Measurements from ENCODE around the gene WIPF1.

WIPF1 gene

DNA sequence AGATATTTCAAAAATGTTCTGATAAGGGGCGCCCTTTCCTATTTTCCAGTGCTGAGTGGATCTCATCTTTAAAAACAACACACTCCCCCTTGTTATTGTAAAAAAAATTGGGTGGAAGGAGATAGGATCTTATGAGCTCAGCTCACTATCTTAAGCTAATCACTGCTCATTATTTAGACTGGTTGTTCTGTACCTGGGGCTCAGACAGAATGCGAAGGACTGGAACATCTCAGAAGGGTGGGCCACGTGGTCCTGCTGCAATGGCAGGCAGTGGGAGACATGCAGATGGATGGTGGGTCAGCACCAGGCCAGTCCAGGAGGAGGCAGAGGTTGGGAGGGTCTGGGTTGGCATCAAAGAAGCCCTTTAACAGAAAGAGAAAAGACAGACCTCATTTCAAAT, 62.5 kb downstream of the WIPF1 start:
- no peak for DNase-seq

DNA sequence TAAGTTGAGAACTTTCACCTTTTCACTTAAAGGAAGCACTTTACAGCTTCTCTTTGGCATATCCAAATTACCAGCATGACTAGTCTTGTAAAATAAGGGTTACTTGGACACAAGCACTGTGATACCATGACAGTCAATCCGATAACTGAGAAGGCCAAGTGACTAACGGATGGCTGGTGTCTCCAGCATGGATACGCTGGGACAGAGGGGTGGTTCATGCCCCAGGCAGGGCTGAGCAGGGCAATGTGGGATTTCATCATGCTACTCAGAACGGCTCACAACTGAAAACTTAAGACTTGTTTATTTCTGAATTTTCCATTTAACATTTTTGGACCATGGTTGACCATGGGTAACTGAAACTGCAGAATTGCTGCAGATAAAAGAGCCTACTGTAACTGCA, 67.7 kb downstream of the WIPF1 start:
- no peak for DNase-seq

DNA sequence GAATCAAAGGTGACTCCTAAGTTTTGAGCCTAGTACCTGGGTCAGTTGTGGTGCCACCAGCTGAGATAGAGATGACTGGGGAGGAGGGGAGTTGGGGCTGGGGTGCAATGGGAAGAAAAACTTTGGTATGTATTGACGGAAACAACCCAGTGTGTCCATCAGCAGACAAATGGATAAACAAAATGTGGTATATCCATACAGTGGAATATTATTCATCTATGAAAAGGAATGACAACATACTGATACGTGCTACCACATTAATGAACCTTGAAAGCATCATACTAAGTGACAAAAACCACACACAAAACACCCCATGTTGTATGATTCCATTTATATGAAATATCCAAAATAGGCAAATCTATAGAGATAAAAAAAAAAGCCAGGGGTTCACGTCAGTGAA, 69.6 kb downstream of the WIPF1 start:
- DNase-seq: no peak

DNA sequence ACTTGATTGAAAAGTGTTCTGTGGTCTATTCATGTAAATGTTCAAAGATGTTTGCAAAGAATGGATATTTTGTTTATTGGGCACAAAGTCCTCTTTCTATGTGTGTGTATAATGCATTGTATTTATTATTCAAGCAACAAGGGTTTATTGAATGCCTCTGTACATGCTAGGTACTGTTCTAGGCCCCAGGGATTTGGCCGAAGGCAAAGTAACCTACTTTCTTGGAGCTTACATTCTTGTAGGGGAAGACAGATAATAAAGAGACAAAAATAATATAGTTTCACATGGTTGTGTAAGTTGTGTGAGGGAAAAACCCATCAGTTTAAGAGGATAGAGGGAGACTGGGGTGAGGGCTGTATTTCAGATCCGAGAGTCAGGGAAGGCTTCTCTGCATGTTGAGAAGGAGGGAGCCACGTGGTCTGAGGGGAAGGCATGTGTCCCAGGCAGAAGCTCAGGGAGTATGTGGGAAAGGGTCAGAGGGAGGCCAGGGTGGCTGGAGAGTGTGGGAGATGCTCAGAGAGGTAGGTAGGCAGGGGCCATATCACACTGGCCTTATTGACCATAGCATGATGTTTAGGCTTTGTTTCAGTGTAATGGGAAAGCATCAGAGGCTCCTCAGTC, 70.4 kb downstream of the WIPF1 start:
- DNase-seq: no peak

DNA sequence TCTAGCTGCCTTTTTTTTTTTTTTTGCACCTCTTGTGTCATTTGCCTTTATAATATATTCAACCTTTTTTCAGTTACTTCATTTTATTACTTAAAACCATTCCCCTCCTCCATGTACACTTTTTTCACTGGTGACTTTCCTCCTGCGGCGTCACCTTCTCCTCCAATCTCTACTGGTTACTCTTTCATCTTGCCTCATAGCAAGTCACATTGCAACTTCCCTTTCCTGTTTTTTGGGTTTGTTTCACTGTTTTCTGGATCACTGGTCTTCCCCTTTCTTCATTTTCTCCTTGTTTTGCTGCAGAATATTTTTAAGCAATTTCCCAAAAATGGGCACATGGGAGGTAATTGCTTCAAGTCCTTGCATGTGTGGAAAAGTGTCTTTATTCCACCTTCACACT, 73.1 kb downstream of the WIPF1 start:
- no peak for DNase-seq

DNA sequence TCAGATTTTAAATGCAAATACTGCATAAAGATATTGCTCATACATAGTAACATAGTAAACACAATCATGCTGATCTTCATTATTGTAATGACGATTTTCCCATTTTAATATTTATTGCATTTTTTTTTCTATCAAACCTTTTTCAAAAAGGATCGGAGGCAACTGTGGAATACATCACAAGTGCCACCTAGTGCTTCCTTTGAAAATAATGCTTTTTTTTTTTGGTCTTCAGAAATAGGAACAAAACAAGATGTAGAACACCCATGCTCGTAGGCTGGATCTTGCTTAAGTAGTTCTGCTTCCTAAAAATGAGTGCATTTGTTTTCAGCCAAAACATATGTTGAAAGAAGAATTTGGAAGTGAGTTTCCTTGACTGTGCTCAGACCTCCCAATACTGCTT, 75.1 kb downstream of the WIPF1 start:
- no peak for DNase-seq

DNA sequence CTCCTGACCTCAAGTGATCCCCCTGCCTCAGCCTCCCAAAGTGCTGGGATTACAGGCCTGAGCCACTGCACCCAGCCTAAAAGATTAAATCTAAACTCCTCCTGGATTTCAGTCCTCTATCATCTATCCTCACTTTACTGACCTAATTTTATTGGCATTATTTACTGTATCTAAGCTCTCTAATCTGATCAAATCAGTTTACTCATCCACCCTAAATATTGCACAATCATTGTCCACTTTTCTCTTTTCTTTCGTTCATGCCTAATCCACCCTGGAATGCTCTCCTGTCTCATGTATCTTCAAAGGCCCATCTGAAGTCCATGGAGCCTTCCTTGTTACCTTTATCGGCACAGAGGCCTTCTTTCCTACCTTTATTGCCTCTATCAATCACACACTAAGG, 79.2 kb downstream of the WIPF1 start:
- DNase-seq: no peak

DNA sequence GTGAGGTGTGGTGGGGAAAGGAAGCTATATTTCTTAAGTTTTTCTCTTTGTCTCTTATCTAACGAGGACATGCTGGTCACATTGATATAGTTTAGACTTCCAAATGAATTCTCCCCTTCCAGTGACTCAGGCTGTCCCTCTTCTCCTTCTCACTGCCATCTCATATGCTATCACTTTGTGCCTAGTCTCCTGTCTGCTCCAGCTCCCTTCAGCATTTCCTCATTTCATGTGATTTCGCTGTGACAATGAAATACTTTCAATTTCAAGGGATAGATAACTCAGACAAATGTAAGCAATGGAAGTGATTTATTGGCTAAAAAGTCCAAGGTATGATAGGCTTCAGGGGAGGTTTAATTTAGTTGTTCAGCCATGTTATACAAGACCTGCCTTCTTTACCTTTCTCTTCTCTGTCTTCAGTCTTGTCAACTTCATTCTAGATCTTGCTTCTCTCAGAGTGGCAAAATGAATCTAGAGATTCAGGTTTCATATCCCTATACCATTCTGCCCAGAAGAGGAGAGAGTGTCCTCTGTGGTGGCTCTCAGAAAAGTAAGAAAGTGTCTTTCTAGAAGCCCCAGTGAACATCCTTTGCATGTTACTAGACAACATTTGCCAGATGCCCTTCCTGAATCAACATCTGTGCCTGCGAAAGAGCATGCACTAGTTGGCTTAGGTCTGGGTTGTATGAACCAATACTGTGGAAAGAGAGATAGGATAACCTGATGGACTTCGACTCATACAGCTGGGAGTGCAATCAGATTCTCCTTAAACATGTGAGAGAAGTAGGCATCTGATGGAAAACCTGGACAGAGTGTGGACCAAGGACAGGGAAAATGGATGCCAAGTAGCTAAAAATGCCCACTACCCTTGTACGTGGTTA, 80.9 kb downstream of the WIPF1 start:
- no peak for DNase-seq

DNA sequence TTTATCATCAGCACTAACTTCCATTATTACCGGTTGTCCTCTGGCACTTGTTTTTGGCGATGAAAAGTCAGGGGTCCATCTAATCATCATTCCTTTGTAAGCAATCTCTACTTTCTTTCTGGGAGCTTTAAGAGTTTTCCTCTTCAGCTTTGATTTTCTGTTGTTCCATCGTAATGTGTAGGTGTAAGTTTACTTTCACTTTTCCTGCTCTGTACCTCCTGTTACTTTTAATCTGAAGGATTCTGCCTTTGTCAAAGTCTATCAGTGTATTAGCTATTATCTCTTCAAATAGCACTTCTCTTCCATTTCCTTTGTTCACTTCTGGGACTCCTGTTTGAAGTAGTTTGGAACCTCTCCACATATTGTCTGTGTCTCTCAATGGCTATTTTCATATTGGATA, 85.3 kb downstream of the WIPF1 start:
- no peak for DNase-seq

DNA sequence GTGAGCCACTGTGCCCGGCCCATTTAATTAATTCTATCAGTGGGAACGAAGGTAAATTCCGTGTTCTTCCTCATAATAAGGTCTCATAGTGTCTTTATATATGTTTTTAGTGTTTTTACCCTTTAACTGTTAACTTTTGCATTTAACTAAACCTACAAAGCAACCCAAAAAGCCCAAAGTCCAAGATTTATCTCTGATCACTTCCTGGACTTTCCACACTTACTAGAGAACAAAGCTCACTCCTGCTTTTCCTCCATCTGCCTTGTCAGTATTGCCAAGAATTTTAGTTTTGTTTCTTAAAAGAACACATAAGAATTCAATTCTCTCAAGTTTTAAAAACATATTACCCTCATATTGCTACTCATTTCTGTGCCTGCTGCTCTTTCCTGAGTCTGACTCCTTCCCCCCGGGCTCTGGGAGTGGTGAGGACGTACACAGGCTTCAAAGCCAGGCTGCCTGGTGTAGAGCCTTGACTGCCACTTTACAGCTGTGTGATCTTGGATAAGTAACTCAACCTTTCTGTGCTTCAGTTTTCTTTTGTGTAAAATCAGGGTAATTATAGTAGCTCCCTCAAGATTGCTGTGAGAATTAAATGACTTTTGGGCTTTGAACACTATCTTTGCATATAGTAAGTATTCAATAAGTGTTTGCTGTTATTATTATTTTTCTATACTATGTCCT, 85.9 kb downstream of the WIPF1 start:
- DNase-seq: no peak

DNA sequence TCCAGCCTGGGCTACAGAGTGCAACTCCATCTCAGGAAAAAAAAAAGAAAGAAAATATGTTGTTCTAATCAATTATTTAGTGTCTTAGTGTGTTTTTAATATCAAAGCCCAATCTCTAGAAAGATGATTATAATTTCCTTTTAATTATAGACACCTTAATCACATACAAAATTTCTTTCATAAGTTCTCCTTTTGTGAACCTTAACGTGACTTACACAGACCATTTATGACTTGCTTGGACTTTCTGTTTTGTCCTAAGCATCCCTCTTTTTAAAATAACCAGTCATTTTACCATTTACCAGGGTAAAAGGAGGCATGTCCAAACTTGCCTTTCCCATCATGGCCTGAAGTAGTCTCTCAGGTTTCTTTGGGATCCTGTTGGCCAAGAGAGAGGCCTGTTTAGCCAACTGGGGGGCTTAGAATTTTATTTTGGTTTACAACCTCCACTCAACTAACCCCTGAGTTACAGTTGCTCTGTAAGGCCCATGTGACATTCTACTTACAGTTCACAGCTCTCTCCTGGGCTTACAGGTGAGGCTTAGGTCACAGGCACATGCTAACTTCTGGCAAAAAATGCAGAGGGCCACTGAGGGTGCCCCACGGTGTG, 86.9 kb downstream of the WIPF1 start:
- no peak for DNase-seq

Measured in stimulated activated CD8-positive, alpha-beta memory T cell treated with anti-CD3 and anti-CD28 coated beads, Interleukin-4, amount 100 ng/mL, for 48 hours (primary cell).